HPDE6-E6E7 (cell line): ENCODE measurements around the gene RBFOX2.

Experiments
- DNase-seq: peaks from one replicate; pipeline ENCODE4 v3.0.0; 2011; ENCODE audit warnings: missing footprints; ENCODE audit errors: extremely low spot score

RBFOX2 gene

GRCh38 chr22:35866651-35867050 is 162.0 kb downstream of the RBFOX2 start:
- no peak for DNase-seq

GRCh38 chr22:35864545-35865165 is 164.0 kb downstream of the RBFOX2 start:
- DNase-seq: no peak

GRCh38 chr22:35863432-35863831 is 165.2 kb downstream of the RBFOX2 start:
- DNase-seq: no peak

- no peak for DNase-seq
Measured at GRCh38 chr22:35862697-35863096, 165.9 kb downstream of the RBFOX2 start.

GRCh38 chr22:35861451-35861850 is 167.2 kb downstream of the RBFOX2 start:
- no peak for DNase-seq

- DNase-seq: no peak
Measured at GRCh38 chr22:35860837-35861236, 167.8 kb downstream of the RBFOX2 start.

- DNase-seq: no peak
Measured at GRCh38 chr22:35860087-35860733, 168.4 kb downstream of the RBFOX2 start.

- no peak for DNase-seq
Measured at GRCh38 chr22:35854334-35854733, 174.3 kb downstream of the RBFOX2 start.

GRCh38 chr22:35852076-35852475 is 176.5 kb downstream of the RBFOX2 start:
- no peak for DNase-seq

GRCh38 chr22:35850831-35851230 is 177.8 kb downstream of the RBFOX2 start:
- DNase-seq: no peak

- no peak for DNase-seq
Measured at GRCh38 chr22:35846804-35847203, 181.8 kb downstream of the RBFOX2 start.

- DNase-seq: no peak
Measured at GRCh38 chr22:35844886-35845285, 183.7 kb downstream of the RBFOX2 start.

GRCh38 chr22:35842954-35843353 is 185.7 kb downstream of the RBFOX2 start:
- peak; percentile 36 for DNase-seq

- no peak for DNase-seq
Measured at GRCh38 chr22:35842519-35842913, 186.1 kb downstream of the RBFOX2 start.

- no peak for DNase-seq
Measured at GRCh38 chr22:35841907-35842518, 186.6 kb downstream of the RBFOX2 start.

GRCh38 chr22:35840302-35840739 is 188.3 kb downstream of the RBFOX2 start:
- DNase-seq: peak; percentile 80

GRCh38 chr22:35839841-35840301 is 188.8 kb downstream of the RBFOX2 start:
- DNase-seq: no peak

- no peak for DNase-seq
Measured at GRCh38 chr22:35838855-35839576, 189.6 kb downstream of the RBFOX2 start.

- no peak for DNase-seq
Measured at GRCh38 chr22:35837101-35837727, 191.4 kb downstream of the RBFOX2 start.

- DNase-seq: peak; percentile 68
Measured at GRCh38 chr22:35835998-35836691, 192.5 kb downstream of the RBFOX2 start.

- no peak for DNase-seq
Measured at GRCh38 chr22:35835267-35835997, 193.2 kb downstream of the RBFOX2 start.
